Progenitor cell of endocrine pancreas (in vitro differentiated cells): Measurements from ENCODE around the gene JAK1. TPM values are rescaled to one million over a fixed set of nuclear protein-coding genes. Genes with fewer than 3 reads are reported as not detected.

ENCODE experiments used
- DNase-seq: peaks from one replicate; pipeline ENCODE4 v3.0.0; 2021; ENCODE audit warnings: low spot score; ENCODE audit not compliant: unreplicated experiment
- H3K27ac Mint-ChIP-seq: 2 replicates; pipeline ENCODE4 v1.8.0; 2021; ENCODE audit warnings: mild to moderate bottlenecking, moderate library complexity, mixed read lengths
- H3K27me3 Mint-ChIP-seq: 2 replicates; pipeline ENCODE4 v1.8.0; 2021; ENCODE audit warnings: mixed read lengths
- H3K36me3 Mint-ChIP-seq: 2 replicates; pipeline ENCODE4 v1.8.0; 2022; ENCODE audit warnings: mixed read lengths; ENCODE audit not compliant: insufficient read depth
- H3K4me1 Mint-ChIP-seq: 2 replicates; pipeline ENCODE4 v1.8.0; 2021; ENCODE audit warnings: low read depth, mixed read lengths
- H3K4me3 Mint-ChIP-seq: 2 replicates; pipeline ENCODE4 v1.8.0; 2021; ENCODE audit warnings: low read depth, mild to moderate bottlenecking, moderate library complexity, mixed read lengths
- H3K9me3 Mint-ChIP-seq: 2 replicates; pipeline ENCODE4 v1.8.0; 2021; ENCODE audit warnings: low read depth, mixed read lengths
- total RNA-seq: library from RNA; stranded (reverse); gene quantifications from 2 replicates; pipeline ENCODE4 v1.2.1, GENCODE V29; 2021
- TF ChIP-seq, protein P1 (sequence below): fragments of 200-600 bp; sonication (generic); IDR thresholded peaks from one replicate; pipeline ENCODE4 v1.5.0; 2021; ENCODE audit warnings: antibody characterized with exemption, mild to moderate bottlenecking; ENCODE audit not compliant: unreplicated experiment

The JAK1 gene
- total RNA-seq, 1 donor from 2014 or later: 32.5 TPM

DNA sequence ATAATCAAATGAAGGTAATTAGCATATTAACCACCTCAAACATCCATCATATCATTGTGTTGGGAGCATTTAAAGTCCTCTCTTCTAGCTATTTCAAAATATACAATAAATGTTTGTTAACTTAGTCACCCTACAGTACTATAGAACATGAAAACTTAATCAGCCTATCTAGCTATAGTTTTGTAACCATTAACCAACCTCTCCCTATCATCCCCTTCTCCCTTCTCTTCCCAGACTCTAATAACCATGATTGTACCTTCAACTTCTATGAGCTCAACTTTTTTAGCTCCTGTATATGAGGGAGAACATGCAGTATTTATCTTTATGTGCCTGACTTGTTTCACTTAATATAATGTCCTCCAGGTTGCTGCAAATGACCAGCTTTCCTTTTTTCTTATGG is 167.5 kb downstream of the JAK1 start:
- Mint-ChIP-seq H3K27ac (no peak overlapping the region), H3K4me1 (peaks cover 6% of the 10 kb centered on the region), H3K9me3 (no peaks in the 10 kb centered on the region)

DNA sequence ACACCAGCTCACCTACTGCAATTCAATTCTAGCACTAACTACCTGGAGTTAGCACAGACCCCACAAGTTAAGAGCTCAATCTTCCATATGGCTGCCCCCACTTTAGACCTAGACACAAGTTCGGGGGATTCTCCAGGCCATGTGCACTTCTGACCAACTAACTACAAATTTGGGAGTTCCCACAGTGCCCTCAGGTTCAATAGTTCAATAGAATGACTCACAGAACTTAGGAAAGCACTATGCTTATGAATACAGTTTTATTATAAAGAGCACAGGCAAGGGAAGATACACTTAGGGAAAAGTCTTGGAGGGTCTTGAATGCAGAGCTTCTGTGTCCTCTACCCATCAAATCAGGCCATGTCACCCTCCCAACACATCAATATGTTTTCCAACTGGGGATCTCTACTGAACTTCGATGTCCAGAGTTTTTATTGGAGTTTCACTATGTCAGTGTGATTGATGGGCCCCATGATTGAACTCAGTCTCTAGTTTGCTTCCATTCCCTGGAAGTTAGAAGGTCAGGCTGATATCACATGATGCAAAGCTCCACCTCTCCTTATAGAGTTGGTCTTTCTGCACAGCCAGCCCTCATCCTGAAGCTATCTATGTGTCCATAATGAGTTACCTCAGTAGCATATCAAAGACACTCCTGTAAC is 175.4 kb downstream of the JAK1 start:
- Mint-ChIP-seq H3K36me3 (peaks cover 36% of the 10 kb centered on the region), H3K27me3 (no peaks in the 10 kb centered on the region), H3K9me3 (peaks cover 7% of the 10 kb centered on the region), H3K4me1 (no peaks in the 10 kb centered on the region), H3K27ac (no peak overlapping the region), H3K4me3 (no peak overlapping the region)
- TF ChIP-seq, protein P1, sequence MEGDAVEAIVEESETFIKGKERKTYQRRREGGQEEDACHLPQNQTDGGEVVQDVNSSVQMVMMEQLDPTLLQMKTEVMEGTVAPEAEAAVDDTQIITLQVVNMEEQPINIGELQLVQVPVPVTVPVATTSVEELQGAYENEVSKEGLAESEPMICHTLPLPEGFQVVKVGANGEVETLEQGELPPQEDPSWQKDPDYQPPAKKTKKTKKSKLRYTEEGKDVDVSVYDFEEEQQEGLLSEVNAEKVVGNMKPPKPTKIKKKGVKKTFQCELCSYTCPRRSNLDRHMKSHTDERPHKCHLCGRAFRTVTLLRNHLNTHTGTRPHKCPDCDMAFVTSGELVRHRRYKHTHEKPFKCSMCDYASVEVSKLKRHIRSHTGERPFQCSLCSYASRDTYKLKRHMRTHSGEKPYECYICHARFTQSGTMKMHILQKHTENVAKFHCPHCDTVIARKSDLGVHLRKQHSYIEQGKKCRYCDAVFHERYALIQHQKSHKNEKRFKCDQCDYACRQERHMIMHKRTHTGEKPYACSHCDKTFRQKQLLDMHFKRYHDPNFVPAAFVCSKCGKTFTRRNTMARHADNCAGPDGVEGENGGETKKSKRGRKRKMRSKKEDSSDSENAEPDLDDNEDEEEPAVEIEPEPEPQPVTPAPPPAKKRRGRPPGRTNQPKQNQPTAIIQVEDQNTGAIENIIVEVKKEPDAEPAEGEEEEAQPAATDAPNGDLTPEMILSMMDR: no peak
- DNase-seq: no peak

More for the DNA sequence above, 167.5 kb downstream of the JAK1 start:
- H3K27me3 Mint-ChIP-seq: no peaks in the 10 kb centered on the region
- TF ChIP-seq, protein P1: no peak
- H3K4me3 Mint-ChIP-seq: no peak overlapping the region
- H3K36me3 Mint-ChIP-seq: peaks cover 5% of the 10 kb centered on the region
- no peak for DNase-seq

Other genes starting within 250 kb of the JAK1 start
- gene RAVER2, start 221.5 kb downstream of the JAK1 start, total RNA-seq: 32.0 and 33.8 TPM in 2 replicates
- 12.6 and 13.8 TPM in 2 replicates for gene AK4, start 181.7 kb upstream of the JAK1 start, total RNA-seq